GM18505 (cell line): Measurements from ENCODE around the gene ELFN2.
"Not testable (repeated sequence)": the region's sequence is repeated elsewhere in the genome, so short reads cannot be mapped to it uniquely, and the experiment has no call there.

Experiments used
- ATAC-seq: cut with Tn5 transposase; IDR thresholded peaks from one replicate; pipeline ENCODE4 v1.9.1; 2021; ENCODE audit not compliant: unreplicated experiment
- POLR2A ChIP-seq: IDR thresholded peaks from 4 replicates; pipeline ENCODE4 v1.6.1; 2011; ENCODE audit warnings: borderline replicate concordance; ENCODE audit not compliant: insufficient read depth, insufficient read length; ENCODE audit errors: extremely low read depth

ELFN2 gene

GRCh38 chr22:37409031-37409430 is 18.2 kb downstream of the ELFN2 start:
- no peak for ATAC-seq
- TF ChIP-seq POLR2A, result no peak

- no peak for TF ChIP-seq POLR2A
- ATAC-seq, result no peak
Observed at GRCh38 chr22:37407856-37408255, 19.4 kb downstream of the ELFN2 start.

GRCh38 chr22:37406441-37407235 is 20.6 kb downstream of the ELFN2 start:
- ATAC-seq, result no peak
- TF ChIP-seq POLR2A, result no peak

- no peak for ATAC-seq
- TF ChIP-seq POLR2A, result no peak
Observed at GRCh38 chr22:37404091-37404490, 23.2 kb downstream of the ELFN2 start.

GRCh38 chr22:37403267-37403960 is 23.9 kb downstream of the ELFN2 start:
- no peak for ATAC-seq
- no peak for TF ChIP-seq POLR2A

GRCh38 chr22:37402184-37402506 is 25.1 kb downstream of the ELFN2 start:
- no peak for TF ChIP-seq POLR2A
- no peak for ATAC-seq

GRCh38 chr22:37401401-37402183 is 25.7 kb downstream of the ELFN2 start:
- no peak for TF ChIP-seq POLR2A
- ATAC-seq, result no peak

- no peak for ATAC-seq
Observed at GRCh38 chr22:37400719-37401118, 26.6 kb downstream of the ELFN2 start.

GRCh38 chr22:37399457-37399856 is 27.8 kb downstream of the ELFN2 start:
- ATAC-seq, result not testable (repeated sequence)

More at GRCh38 chr22:37400719-37401118, 26.6 kb downstream of the ELFN2 start:
- no peak for TF ChIP-seq POLR2A

GRCh38 chr22:37397226-37397625 is 30.1 kb downstream of the ELFN2 start:
- ATAC-seq, result no peak
- TF ChIP-seq POLR2A, result no peak

- ATAC-seq, result no peak
- TF ChIP-seq POLR2A, result no peak
Observed at GRCh38 chr22:37396488-37397084, 30.7 kb downstream of the ELFN2 start.

- TF ChIP-seq POLR2A, result no peak
- ATAC-seq, result no peak
Observed at GRCh38 chr22:37394341-37394740, 32.9 kb downstream of the ELFN2 start.

GRCh38 chr22:37393746-37394145 is 33.5 kb downstream of the ELFN2 start:
- no peak for TF ChIP-seq POLR2A
- ATAC-seq, result no peak
